Measurements from ENCODE around the gene HMCN2.

HMCN2 gene

GRCh38 chr9:130451004-130451390, 185.4 kb downstream of the HMCN2 start:
- no peak for TF ChIP-seq CTCF (IDR thresholded peaks at IDR 0.05; ENCODE audit: insufficient read depth, low read depth, low read length, missing control alignments)
- no peak for DNase-seq (ENCODE audit: low read depth)

GRCh38 chr9:130451509-130452388, 186.2 kb downstream of the HMCN2 start:
- peak; percentile 95 for DNase-seq (ENCODE audit: low read depth)
- peak; percentile 73 for TF ChIP-seq CTCF (IDR thresholded peaks at IDR 0.05; ENCODE audit: insufficient read depth, low read depth, low read length, missing control alignments)
- no peak overlapping the region for H3K4me3 ChIP-seq (ENCODE audit: low read length)

More at GRCh38 chr9:130451004-130451390, 185.4 kb downstream of the HMCN2 start:
- H3K4me3 ChIP-seq (ENCODE audit: low read length) = no peak overlapping the region

- no peak overlapping the region for H3K4me3 ChIP-seq (ENCODE audit: low read length)
- no peak for TF ChIP-seq CTCF (IDR thresholded peaks at IDR 0.05; ENCODE audit: insufficient read depth, low read depth, low read length, missing control alignments)
- no peak for DNase-seq (ENCODE audit: low read depth)
Measured at GRCh38 chr9:130452835-130453234, 187.3 kb downstream of the HMCN2 start.

- no peak for DNase-seq (ENCODE audit: low read depth)
- no peak overlapping the region for H3K4me3 ChIP-seq (ENCODE audit: low read length)
- no peak for TF ChIP-seq CTCF (IDR thresholded peaks at IDR 0.05; ENCODE audit: insufficient read depth, low read depth, low read length, missing control alignments)
Measured at GRCh38 chr9:130453487-130453886, 187.9 kb downstream of the HMCN2 start.

- H3K4me3 ChIP-seq (ENCODE audit: low read length) = no peak overlapping the region
- DNase-seq (ENCODE audit: low read depth) = no peak
- TF ChIP-seq CTCF (IDR thresholded peaks at IDR 0.05; ENCODE audit: insufficient read depth, low read depth, low read length, missing control alignments) = no peak
Measured at GRCh38 chr9:130454096-130454811, 188.7 kb downstream of the HMCN2 start.

GRCh38 chr9:130454812-130455325, 189.3 kb downstream of the HMCN2 start:
- TF ChIP-seq CTCF (IDR thresholded peaks at IDR 0.05; ENCODE audit: insufficient read depth, low read depth, low read length, missing control alignments) = no peak

More at GRCh38 chr9:130454812-130455325, 189.3 kb downstream of the HMCN2 start:
- DNase-seq (ENCODE audit: low read depth) = no peak
- H3K4me3 ChIP-seq (ENCODE audit: low read length) = no peak overlapping the region

Data from epithelial cell of esophagus (primary cell).